Panc1 (cell line): ENCODE data around the gene CIAO2B. TPM values are rescaled to one million over a fixed set of nuclear protein-coding genes. Genes with fewer than 3 reads are reported as not detected.
A peak's percentile ranks its signal among the peaks of the same experiment; 100 is the strongest.

Experiments used
- ATAC-seq: fragments of 200-7000 bp; cut with Tn5 transposase; 2 replicates; pipeline ENCODE4 v1.9.1; 2020; ENCODE audit warnings: mild to moderate bottlenecking, moderate library complexity
- BruUV-seq: library from RNA; stranded (reverse); fragments of 400-500 nt; replicated peaks from 2 replicates; lab custom pipeline; 2021; lab: Mats Ljungman, UMichigan
- CTCF ChIA-PET: fragments of 300-600 bp; sonication (Branson Sonifier 250); formaldehyde crosslinking; loops from one replicate; lab custom pipeline; 2022; ENCODE audit warnings: antibody characterized with exemption; lab: Charles Lee
- POLR2A ChIA-PET: fragments of 300-600 bp; sonication (Branson Sonifier 250); formaldehyde crosslinking; loops from one replicate; lab custom pipeline; 2022; ENCODE audit warnings: antibody characterized with exemption; lab: Charles Lee
- DNase-seq: peaks from one replicate; pipeline ENCODE4 v3.0.0-alpha.2; 2010; ENCODE audit warnings: low read depth, low spot score
- H3K27ac ChIP-seq: 2 replicates; pipeline ENCODE4 v1.5.1; 2011; ENCODE audit warnings: mild to moderate bottlenecking, low read length, inconsistent platforms
- H3K27me3 ChIP-seq: fragments of 200-500 bp; sonication (Bioruptor generic); 2 replicates; pipeline ENCODE4 v1.6.0; 2014; ENCODE audit warnings: low read length, inconsistent platforms; ENCODE audit not compliant: control insufficient read depth, insufficient read depth
- H3K36me3 ChIP-seq: fragments of 200-500 bp; sonication (Bioruptor generic); 2 replicates; pipeline ENCODE4 v1.5.1; 2014; ENCODE audit warnings: inconsistent platforms, mild to moderate bottlenecking, low read length, moderate library complexity; ENCODE audit not compliant: control insufficient read depth, insufficient read depth
- H3K4me1 ChIP-seq: 2 replicates; pipeline ENCODE4 v1.5.1; 2011; ENCODE audit warnings: inconsistent platforms, mild to moderate bottlenecking, low read length, moderate library complexity; ENCODE audit not compliant: control insufficient read depth, insufficient read depth
- H3K4me3 ChIP-seq, 2 experiments: 2 replicates each; pipeline ENCODE4 v1.5.1; 2011 to 2012; ENCODE audit warnings: low read depth in 2 of 2, low read length in 2 of 2, mild to moderate bottlenecking in 2 of 2, inconsistent platforms in 1 of 2, moderate library complexity in 1 of 2
- H3K9me3 ChIP-seq: fragments of 200-500 bp; sonication (Bioruptor generic); 2 replicates; pipeline ENCODE4 v1.5.1; 2014; ENCODE audit warnings: low read depth, mild to moderate bottlenecking, inconsistent platforms, low read length, moderate library complexity; ENCODE audit not compliant: control insufficient read depth, insufficient read depth
- POLR2AphosphoS5 ChIP-seq: IDR thresholded peaks from 2 replicates; pipeline ENCODE4 v1.6.1; 2012; ENCODE audit warnings: mild to moderate bottlenecking, low read depth, low read length, moderate library complexity
- REST ChIP-seq, 2 experiments: IDR thresholded peaks; 2 replicates each; pipeline ENCODE4 v1.6.1; 2011 to 2012; ENCODE audit warnings: low read depth in 2 of 2, control low read depth in 1 of 2, low read length in 1 of 2, mild to moderate bottlenecking in 1 of 2, moderate library complexity in 1 of 2; ENCODE audit not compliant: insufficient read depth in 1 of 2
- SIN3A ChIP-seq: IDR thresholded peaks from 2 replicates; pipeline ENCODE4 v1.6.1; 2012; ENCODE audit warnings: low read depth, mild to moderate bottlenecking, low read length, moderate library complexity, borderline replicate concordance; ENCODE audit not compliant: insufficient read depth
- TCF7L2 ChIP-seq: IDR thresholded peaks from 2 replicates; pipeline ENCODE4 v1.6.1; 2011; ENCODE audit warnings: mild to moderate bottlenecking, low read depth, low read length, inconsistent platforms
- in situ Hi-C: cut with HindIII; loops from 2 replicates; pipeline ENCODE4 v1.10.0; 2016; ENCODE audit warnings: low sequenced_read_pairs, low pct_unique_long_range_greater_than_20kb
- intact Hi-C: fragments of 100-400 bp; cut with micrococcal nuclease; formaldehyde crosslinking; loops from one replicate; pipeline ENCODE4 v1.10.0; 2022; ENCODE audit not compliant: unreplicated experiment
- total RNA-seq: library from RNA; stranded (reverse); gene quantifications from one replicate; pipeline ENCODE4 v1.2.1, GENCODE V29; 2021; ENCODE audit not compliant: unreplicated experiment
- TF ChIP-seq, protein P1 (sequence below): fragments of 450-650 bp; IDR thresholded peaks from 2 replicates; pipeline ENCODE4 v1.5.1; 2017; ENCODE audit warnings: mild to moderate bottlenecking

The CIAO2B gene
- total RNA-seq, 1 experiment from 2014 or later, result 96.6 TPM

DNA sequence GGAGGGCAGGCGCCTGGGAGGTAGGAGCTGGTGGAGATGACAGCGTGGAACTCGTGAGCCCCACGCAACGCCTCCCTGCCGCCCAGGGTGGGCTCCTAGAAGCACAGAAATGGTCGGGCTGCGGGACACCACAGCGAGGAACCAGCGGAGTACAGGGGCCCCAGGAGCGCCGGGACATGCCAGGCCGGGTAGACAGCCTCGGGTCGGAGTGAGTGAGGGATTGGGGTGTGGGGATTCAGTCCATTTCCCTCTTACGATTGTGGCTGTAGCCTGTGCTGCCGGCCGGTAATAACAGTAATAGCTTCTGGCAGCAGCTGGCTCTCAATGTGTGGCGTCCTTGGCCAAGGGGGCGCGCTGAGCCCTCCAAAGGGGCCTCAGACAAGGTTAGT is 14.6 kb upstream of the CIAO2B start:
- in situ Hi-C loops, result no loop called here
- no peak overlapping the region for H3K27ac ChIP-seq
- intact Hi-C loops, result loop anchor here (5.0 kb wide), 1 partner anchor 52 kb away; no protein-coding TSS in a partner anchor
- no peak for ATAC-seq
- H3K36me3 ChIP-seq, result no peaks in the 10 kb centered on the region
- no peak overlapping the region for H3K4me3 ChIP-seq
- no TSS peak for BruUV-seq
- CTCF ChIA-PET, result no interaction called here
- H3K4me1 ChIP-seq, result peaks cover 4% of the 10 kb centered on the region
- TF ChIP-seq POLR2AphosphoS5 (no peak), TCF7L2 (no peak), REST (IDR thresholded peaks at IDR 0.05; ENCODE audit: insufficient read depth in 1 of 2, low read depth in 2 of 2, low read length in 1 of 2) (no peak), SIN3A (no peak)
- TF ChIP-seq, protein P1, sequence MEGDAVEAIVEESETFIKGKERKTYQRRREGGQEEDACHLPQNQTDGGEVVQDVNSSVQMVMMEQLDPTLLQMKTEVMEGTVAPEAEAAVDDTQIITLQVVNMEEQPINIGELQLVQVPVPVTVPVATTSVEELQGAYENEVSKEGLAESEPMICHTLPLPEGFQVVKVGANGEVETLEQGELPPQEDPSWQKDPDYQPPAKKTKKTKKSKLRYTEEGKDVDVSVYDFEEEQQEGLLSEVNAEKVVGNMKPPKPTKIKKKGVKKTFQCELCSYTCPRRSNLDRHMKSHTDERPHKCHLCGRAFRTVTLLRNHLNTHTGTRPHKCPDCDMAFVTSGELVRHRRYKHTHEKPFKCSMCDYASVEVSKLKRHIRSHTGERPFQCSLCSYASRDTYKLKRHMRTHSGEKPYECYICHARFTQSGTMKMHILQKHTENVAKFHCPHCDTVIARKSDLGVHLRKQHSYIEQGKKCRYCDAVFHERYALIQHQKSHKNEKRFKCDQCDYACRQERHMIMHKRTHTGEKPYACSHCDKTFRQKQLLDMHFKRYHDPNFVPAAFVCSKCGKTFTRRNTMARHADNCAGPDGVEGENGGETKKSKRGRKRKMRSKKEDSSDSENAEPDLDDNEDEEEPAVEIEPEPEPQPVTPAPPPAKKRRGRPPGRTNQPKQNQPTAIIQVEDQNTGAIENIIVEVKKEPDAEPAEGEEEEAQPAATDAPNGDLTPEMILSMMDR, result no peak
- H3K9me3 ChIP-seq, result no peaks in the 10 kb centered on the region
- DNase-seq, result no peak
- POLR2A ChIA-PET, result no interaction called here
- H3K27me3 ChIP-seq, result no peaks in the 10 kb centered on the region

DNA sequence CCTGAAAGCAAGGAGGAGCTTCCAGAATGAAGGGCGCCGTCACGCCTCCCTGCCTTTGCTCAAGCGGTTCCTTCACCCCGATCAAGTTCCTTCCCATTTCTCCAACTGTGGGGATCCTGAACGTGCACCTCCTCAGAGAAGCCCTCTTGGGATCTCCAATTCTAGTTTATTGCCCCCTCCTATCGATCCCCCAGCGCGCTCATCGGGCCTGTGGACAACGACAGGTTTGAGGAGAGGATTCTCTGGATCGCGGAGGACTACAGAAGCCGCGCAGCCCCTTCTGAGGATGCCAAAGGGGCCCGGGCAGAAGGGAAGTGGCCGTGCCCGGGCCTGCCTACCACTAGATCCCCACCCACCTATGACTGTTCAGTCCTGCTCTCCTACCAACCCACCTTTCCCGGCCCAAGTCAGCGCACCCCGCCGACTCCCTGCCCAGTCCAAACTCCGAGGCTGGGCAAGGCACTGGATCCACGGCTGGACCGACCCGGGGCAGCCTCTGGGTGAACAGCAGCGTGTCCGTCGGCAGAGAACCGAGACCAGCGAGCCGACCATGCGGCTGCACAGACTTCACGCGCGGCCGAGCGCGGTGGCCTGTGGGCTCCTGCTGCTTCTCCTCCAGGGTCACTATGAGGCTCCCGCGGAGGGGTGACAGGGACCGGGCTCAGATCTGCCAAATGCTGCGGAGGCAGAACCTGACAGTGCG is 14.1 kb upstream of the CIAO2B start:
- Histone ChIP-seq H3K27ac (no peak overlapping the region), H3K4me1 (no peaks in the 10 kb centered on the region), H3K4me3 (peak overlapping the region; percentile 39 to 57), H3K27me3 (no peaks in the 10 kb centered on the region), H3K36me3 (no peaks in the 10 kb centered on the region), H3K9me3 (no peaks in the 10 kb centered on the region)
- TF ChIP-seq SIN3A, result no peak
- TF ChIP-seq, protein P1, result no peak
- TF ChIP-seq POLR2AphosphoS5, result no peak
- BruUV-seq, result no TSS peak
- intact Hi-C loops (loop anchor here (5.0 kb wide), 1 partner anchor 51 kb away; no protein-coding TSS in a partner anchor), in situ Hi-C loops (no loop called here)
- ATAC-seq (no peak), DNase-seq (no peak)
- ChIA-PET POLR2A (interaction anchor here (0.6 kb wide), 1 partner anchor 10 kb away, joined by 5 read pairs; no protein-coding TSS in a partner anchor), CTCF (no interaction called here)
